Thyroid gland (tissue), 4 donors: Measurements from ENCODE around the gene CCDC9B.

Experiments used
- POLR2A ChIP-seq, 2 donors: fragments of 450-650 bp; IDR thresholded peaks; one replicate each; pipeline ENCODE4 v1.6.1; 2017; ENCODE audit warnings: antibody characterized with exemption in 2 of 2, mild to moderate bottlenecking in 2 of 2, moderate library complexity in 1 of 2
- TF ChIP-seq, protein P1 (sequence below), 6 experiments: fragments of 200-600 bp in 3 of 6; fragments of 450-650 bp in 3 of 6; sonication (generic) in 3 of 6; IDR thresholded peaks; one replicate each; pipeline ENCODE4 v1.5.1; 2016 to 2019; ENCODE audit warnings: antibody characterized with exemption in 6 of 6, mild to moderate bottlenecking in 2 of 6, inconsistent platforms in 1 of 6, moderate library complexity in 1 of 6

DNA sequence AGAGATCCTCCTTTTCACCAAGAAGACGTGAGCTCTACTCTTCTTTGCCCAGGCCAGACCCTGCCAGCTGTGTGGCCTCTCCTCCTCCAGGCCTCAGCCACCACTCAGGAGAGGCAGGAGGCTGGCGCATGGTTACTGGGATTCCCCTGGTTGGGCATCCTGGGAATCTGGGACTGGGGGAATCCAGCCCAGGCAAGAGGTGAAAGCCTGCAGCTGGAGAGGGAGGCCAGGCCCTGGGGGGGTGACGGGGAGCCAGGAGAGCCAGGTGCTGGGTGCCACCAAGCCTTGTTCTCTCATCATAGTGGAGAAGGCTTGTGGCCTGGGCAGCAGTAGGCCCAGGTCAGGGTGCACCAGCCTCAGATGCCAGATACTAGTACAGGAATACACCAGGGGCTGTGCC, 6.2 kb downstream of the CCDC9B start:
- TF ChIP-seq, protein P1, sequence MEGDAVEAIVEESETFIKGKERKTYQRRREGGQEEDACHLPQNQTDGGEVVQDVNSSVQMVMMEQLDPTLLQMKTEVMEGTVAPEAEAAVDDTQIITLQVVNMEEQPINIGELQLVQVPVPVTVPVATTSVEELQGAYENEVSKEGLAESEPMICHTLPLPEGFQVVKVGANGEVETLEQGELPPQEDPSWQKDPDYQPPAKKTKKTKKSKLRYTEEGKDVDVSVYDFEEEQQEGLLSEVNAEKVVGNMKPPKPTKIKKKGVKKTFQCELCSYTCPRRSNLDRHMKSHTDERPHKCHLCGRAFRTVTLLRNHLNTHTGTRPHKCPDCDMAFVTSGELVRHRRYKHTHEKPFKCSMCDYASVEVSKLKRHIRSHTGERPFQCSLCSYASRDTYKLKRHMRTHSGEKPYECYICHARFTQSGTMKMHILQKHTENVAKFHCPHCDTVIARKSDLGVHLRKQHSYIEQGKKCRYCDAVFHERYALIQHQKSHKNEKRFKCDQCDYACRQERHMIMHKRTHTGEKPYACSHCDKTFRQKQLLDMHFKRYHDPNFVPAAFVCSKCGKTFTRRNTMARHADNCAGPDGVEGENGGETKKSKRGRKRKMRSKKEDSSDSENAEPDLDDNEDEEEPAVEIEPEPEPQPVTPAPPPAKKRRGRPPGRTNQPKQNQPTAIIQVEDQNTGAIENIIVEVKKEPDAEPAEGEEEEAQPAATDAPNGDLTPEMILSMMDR (IDR thresholded peaks at IDR 0.05), result no peak
- no peak for TF ChIP-seq POLR2A (IDR thresholded peaks at IDR 0.05)
